HCT116 (cell line): ENCODE results near the gene HYAL2. TPM values are rescaled to one million over a fixed set of nuclear protein-coding genes. Genes with fewer than 3 reads are reported as not detected.

Source experiments
- ATAC-seq: fragments of 200-7000 bp; cut with Tn5 transposase; 2 replicates; pipeline ENCODE4 v1.9.1; 2020; ENCODE audit warnings: mild to moderate bottlenecking, moderate library complexity
- BruUV-seq: library from RNA; stranded (reverse); fragments of 400-500 nt; replicated peaks from 2 replicates; lab custom pipeline; 2021; lab: Mats Ljungman, UMichigan
- CTCF ChIA-PET: fragments of 300-600 bp; sonication (Branson Sonifier 250); formaldehyde crosslinking; loops from one replicate; lab custom pipeline; 2021; ENCODE audit warnings: antibody characterized with exemption; lab: Charles Lee
- POLR2A ChIA-PET: fragments of 300-600, 350-600 bp; sonication (Branson Sonifier 250); formaldehyde crosslinking; loops from one replicate; lab custom pipeline; 2021; ENCODE audit warnings: antibody characterized with exemption; lab: Charles Lee
- RAD21 ChIA-PET, 2 experiments: fragments of 300-600 bp; sonication (Branson Sonifier 250); formaldehyde crosslinking; loops; one replicate each; lab custom pipeline; 2023; ENCODE audit warnings: low total read pairs in 2 of 2; ENCODE audit not compliant: uncharacterized antibody in 2 of 2, unreplicated experiment in 2 of 2, low non-redundant PET in 1 of 2; lab: Charles Lee
- DNase-seq: peaks from one replicate; pipeline ENCODE4 v3.0.0-alpha.2; 2010; ENCODE audit warnings: low read depth, low spot score
- H2AFZ ChIP-seq: fragments of 200-600 bp; shearing (Covaris generic), sonication (generic); 2 replicates; pipeline ENCODE4 v1.6.1; 2017; ENCODE audit warnings: low read depth, mixed run types, mixed read lengths, antibody characterized with exemption, low read length; ENCODE audit not compliant: poor library complexity, severe bottlenecking
- H3K27ac ChIP-seq: 2 replicates; pipeline ENCODE4 v1.5.1; 2012; ENCODE audit warnings: low read depth, low read length
- H3K27me3 ChIP-seq: fragments of 200-600 bp; sonication (generic); 2 replicates; pipeline ENCODE4 v1.6.1; 2016; ENCODE audit warnings: mixed run types, low read length, mixed read lengths; ENCODE audit not compliant: insufficient read depth
- H3K36me3 ChIP-seq, 2 experiments: fragments of 200-500 bp in 1 of 2; fragments of 200-600 bp in 1 of 2; sonication (Bioruptor generic) in 1 of 2; sonication (generic) in 1 of 2; 2 replicates each; pipeline versions ENCODE4 v1.5.1 to v1.6.1; 2014 to 2016; ENCODE audit warnings: low read length in 2 of 2, inconsistent platforms in 1 of 2, mixed read lengths in 1 of 2, mixed run types in 1 of 2; ENCODE audit not compliant: insufficient read depth in 2 of 2, control insufficient read depth in 1 of 2
- H3K4me1 ChIP-seq, 2 experiments: fragments of 200-600 bp in 1 of 2; sonication (generic) in 1 of 2; 2 replicates each; pipeline versions ENCODE4 v1.5.1 to v1.6.1; 2012 to 2017; ENCODE audit warnings: low read length in 2 of 2, inconsistent platforms in 1 of 2, mild to moderate bottlenecking in 1 of 2, mixed read lengths in 1 of 2, mixed run types in 1 of 2, moderate library complexity in 1 of 2; ENCODE audit not compliant: insufficient read depth in 2 of 2, control insufficient read depth in 1 of 2
- H3K4me2 ChIP-seq: fragments of 200-600 bp; sonication (generic); 2 replicates; pipeline ENCODE4 v1.6.1; 2017; ENCODE audit warnings: mixed run types, low read length, mixed read lengths
- H3K4me3 ChIP-seq, 2 experiments: fragments of 200-600 bp in 1 of 2; sonication (generic) in 1 of 2; replicated peaks in 1 of 2; 2 replicates each; pipeline ENCODE4 v1.5.1; 2011 to 2016; ENCODE audit warnings: low read length in 2 of 2, control low read depth in 1 of 2, low read depth in 1 of 2, mild to moderate bottlenecking in 1 of 2, mixed read lengths in 1 of 2, mixed run types in 1 of 2
- H3K79me2 ChIP-seq: fragments of 200-600 bp; sonication (generic); 2 replicates; pipeline ENCODE4 v1.6.1; 2017; ENCODE audit warnings: mild to moderate bottlenecking, mixed run types, low read length, moderate library complexity, mixed read lengths; ENCODE audit not compliant: insufficient read depth
- H3K9ac ChIP-seq: fragments of 200-600 bp; sonication (generic); 2 replicates; pipeline ENCODE4 v1.6.1; 2016; ENCODE audit warnings: low read length, mixed read lengths
- H3K9me2 ChIP-seq: fragments of 200-600 bp; sonication (generic), shearing (Covaris generic); 2 replicates; pipeline ENCODE4 v1.6.1; 2017; ENCODE audit warnings: mixed run types, mild to moderate bottlenecking, moderate library complexity; ENCODE audit not compliant: insufficient read depth
- H3K9me3 ChIP-seq, 2 experiments: fragments of 200-500 bp in 1 of 2; fragments of 200-600 bp in 1 of 2; sonication (Bioruptor generic) in 1 of 2; sonication (generic) in 1 of 2; 2 replicates each; pipeline ENCODE4 v1.6.1; 2014 to 2017; ENCODE audit warnings: low read length in 2 of 2, mixed read lengths in 2 of 2, inconsistent platforms in 1 of 2, low read depth in 1 of 2, mild to moderate bottlenecking in 1 of 2, mixed run types in 1 of 2, moderate library complexity in 1 of 2; ENCODE audit not compliant: control insufficient read depth in 1 of 2, insufficient read depth in 1 of 2
- H4K20me1 ChIP-seq: fragments of 200-600 bp; sonication (generic), shearing (Covaris generic); 2 replicates; pipeline ENCODE4 v1.6.1; 2017; ENCODE audit warnings: mixed run types, mild to moderate bottlenecking, moderate library complexity; ENCODE audit not compliant: insufficient read depth
- ATF3 ChIP-seq: IDR thresholded peaks from 2 replicates; pipeline ENCODE4 v1.6.1; 2012
- CBX3 ChIP-seq: IDR thresholded peaks from 2 replicates; pipeline ENCODE4 v1.6.1; 2012; ENCODE audit warnings: low read depth
- CTCF ChIP-seq, 3 experiments: fragments of 200-600 bp in 1 of 3; sonication (generic) in 1 of 3; IDR thresholded peaks in 2 of 3; conservative IDR thresholded peaks in 1 of 3; 2 replicates each; pipeline ENCODE4 v1.5.1; 2012 to 2017; ENCODE audit warnings: low read depth in 2 of 3, low read length in 2 of 3, antibody characterized with exemption in 1 of 3, borderline replicate concordance in 1 of 3, control low read depth in 1 of 3, mild to moderate bottlenecking in 1 of 3, mixed read lengths in 1 of 3, mixed run types in 1 of 3, moderate library complexity in 1 of 3; ENCODE audit not compliant: insufficient read depth in 1 of 3
- EZH2phosphoT487 ChIP-seq: fragments of 200-600 bp; IDR thresholded peaks from 2 replicates; pipeline ENCODE4 v1.6.1; 2018; ENCODE audit warnings: antibody characterized with exemption, borderline replicate concordance
- POLR2A ChIP-seq: IDR thresholded peaks from 2 replicates; pipeline ENCODE4 v1.7.0; 2011; ENCODE audit warnings: borderline replicate concordance; ENCODE audit not compliant: insufficient read depth, insufficient read length; ENCODE audit errors: extremely low read depth
- SP1 ChIP-seq: IDR thresholded peaks from 2 replicates; pipeline ENCODE4 v1.6.1; 2012; ENCODE audit warnings: low read depth
- SRF ChIP-seq: IDR thresholded peaks from 2 replicates; pipeline ENCODE4 v1.6.1; 2012; ENCODE audit warnings: low read depth
- TCF7L2 ChIP-seq: IDR thresholded peaks from 2 replicates; pipeline ENCODE4 v1.7.0; 2011; ENCODE audit warnings: borderline replicate concordance, inconsistent platforms; ENCODE audit not compliant: insufficient read depth, insufficient read length; ENCODE audit errors: extremely low read depth
- YY1 ChIP-seq: IDR thresholded peaks from 2 replicates; pipeline ENCODE4 v1.6.1; 2011; ENCODE audit warnings: low read length, low read depth, moderate library complexity, mild to moderate bottlenecking; ENCODE audit not compliant: insufficient replicate concordance; ENCODE audit errors: extremely low read depth
- intact Hi-C: fragments of 100-400 bp; cut with micrococcal nuclease; formaldehyde crosslinking; loops from 2 replicates; pipeline ENCODE4 v1.10.0; 2022
- total RNA-seq: library from RNA; stranded (reverse); gene quantifications from one replicate; pipeline ENCODE4 v1.2.1, GENCODE V29; 2021; ENCODE audit not compliant: unreplicated experiment

Gene HYAL2
- total RNA-seq, 1 experiment from 2014 or later: 42.2 TPM

DNA sequence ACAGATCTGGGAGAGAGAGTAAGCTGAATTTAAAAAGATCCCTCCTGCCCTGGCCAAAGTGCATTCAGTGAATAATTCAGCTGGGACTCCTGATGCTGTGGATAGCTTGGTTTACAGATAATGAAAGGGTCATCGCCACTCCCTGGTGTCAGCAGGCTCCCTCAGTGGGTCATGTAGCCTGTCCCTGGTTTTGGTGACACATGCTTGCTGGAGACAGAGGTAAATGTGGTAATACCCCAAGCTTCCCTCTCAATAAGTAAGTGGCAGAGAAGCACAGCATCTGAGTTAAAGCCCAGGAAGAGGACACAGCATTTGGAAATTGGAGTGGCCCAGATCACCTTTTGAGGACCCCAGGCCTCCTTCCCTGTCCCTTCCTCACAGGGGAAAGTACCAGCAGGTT lies 34.9 kb upstream of the HYAL2 start:
- ChIA-PET RAD21 (no interaction called here), POLR2A (no interaction called here)
- BruUV-seq: no TSS peak

More for the DNA sequence above, 34.9 kb upstream of the HYAL2 start:
- H3K9ac ChIP-seq: no peak overlapping the region
- no peak overlapping the region for H3K4me3 ChIP-seq
- no peaks in the 10 kb centered on the region for H4K20me1 ChIP-seq
- no peaks in the 10 kb centered on the region for H3K9me2 ChIP-seq
- peaks cover 9 to 36% of the 10 kb centered on the region in 2 experiments; a peak in 3 of 4 replicates for H3K4me1 ChIP-seq
- peak overlapping the region; percentile 89 for H3K4me2 ChIP-seq
- intact Hi-C loops: loop anchor here (10.0 kb wide), 1 partner anchor 1027 kb away; the partner anchor contains the start of gene MANF
- no peak for ATAC-seq
- TF ChIP-seq YY1 (no peak), EZH2phosphoT487 (no peak), ATF3 (no peak), SP1 (no peak), TCF7L2 (no peak), CTCF (IDR thresholded peaks at IDR 0.05 in 2 of 3, conservative IDR thresholded peaks at IDR 0.05 in 1 of 3; ENCODE audit: borderline replicate concordance in 1 of 3, insufficient read depth in 1 of 3, low read depth in 2 of 3, low read length in 2 of 3) (no peak), SRF (no peak), CBX3 (no peak), POLR2A (no peak)
- TF ChIP-seq, all 23 proteins: peak for 0
- peaks cover 14 to 31% of the 10 kb centered on the region in 2 experiments; a peak in 3 of 4 replicates for H3K36me3 ChIP-seq
- H2AFZ ChIP-seq: no peak overlapping the region
- no peaks in the 10 kb centered on the region for H3K27me3 ChIP-seq
- H3K79me2 ChIP-seq: peaks cover 47% of the 10 kb centered on the region
- CTCF ChIA-PET: no interaction called here
- no peak for DNase-seq
- no peaks in the 10 kb centered on the region for H3K9me3 ChIP-seq
- H3K27ac ChIP-seq: no peak overlapping the region
